ENCODE measurements around the gene IFI27L2.

DNA sequence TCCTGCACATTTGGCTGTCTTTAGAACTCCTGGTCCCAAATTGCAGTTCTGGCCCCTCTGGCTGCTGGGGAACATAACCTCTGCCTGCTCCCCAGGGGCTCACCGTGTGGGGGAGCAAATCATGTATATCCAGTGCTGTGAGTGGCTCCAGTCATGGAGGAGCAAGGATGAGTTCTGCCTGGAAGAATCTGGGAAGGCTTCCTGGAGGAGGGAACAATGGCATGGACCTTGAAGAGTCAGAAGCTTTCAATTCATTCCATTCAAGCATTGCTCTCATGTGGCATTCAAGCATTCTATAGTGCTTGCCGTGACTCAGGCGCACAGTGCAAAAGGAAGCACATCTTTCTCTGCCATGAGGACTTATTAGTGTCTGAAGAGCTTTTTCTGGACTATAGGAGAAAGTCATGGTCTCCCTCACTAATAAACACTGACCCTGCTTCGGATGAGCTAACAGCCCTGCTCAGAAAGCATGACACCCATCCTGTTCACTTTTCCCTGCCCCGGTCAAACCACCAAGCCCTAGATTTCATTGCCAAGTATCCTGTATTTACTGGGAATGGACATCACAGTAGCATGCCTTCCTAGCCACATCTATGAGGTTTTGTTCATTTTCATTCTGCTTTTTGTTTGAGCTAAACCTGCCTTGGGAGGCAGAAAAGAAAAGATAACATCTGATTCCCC lies 15.4 kb downstream of the IFI27L2 start:
- TF ChIP-seq YY1 (IDR thresholded peaks at IDR 0.05) (no peak), JUND (IDR thresholded peaks at IDR 0.05) (no peak)
- TF ChIP-seq, protein P1, sequence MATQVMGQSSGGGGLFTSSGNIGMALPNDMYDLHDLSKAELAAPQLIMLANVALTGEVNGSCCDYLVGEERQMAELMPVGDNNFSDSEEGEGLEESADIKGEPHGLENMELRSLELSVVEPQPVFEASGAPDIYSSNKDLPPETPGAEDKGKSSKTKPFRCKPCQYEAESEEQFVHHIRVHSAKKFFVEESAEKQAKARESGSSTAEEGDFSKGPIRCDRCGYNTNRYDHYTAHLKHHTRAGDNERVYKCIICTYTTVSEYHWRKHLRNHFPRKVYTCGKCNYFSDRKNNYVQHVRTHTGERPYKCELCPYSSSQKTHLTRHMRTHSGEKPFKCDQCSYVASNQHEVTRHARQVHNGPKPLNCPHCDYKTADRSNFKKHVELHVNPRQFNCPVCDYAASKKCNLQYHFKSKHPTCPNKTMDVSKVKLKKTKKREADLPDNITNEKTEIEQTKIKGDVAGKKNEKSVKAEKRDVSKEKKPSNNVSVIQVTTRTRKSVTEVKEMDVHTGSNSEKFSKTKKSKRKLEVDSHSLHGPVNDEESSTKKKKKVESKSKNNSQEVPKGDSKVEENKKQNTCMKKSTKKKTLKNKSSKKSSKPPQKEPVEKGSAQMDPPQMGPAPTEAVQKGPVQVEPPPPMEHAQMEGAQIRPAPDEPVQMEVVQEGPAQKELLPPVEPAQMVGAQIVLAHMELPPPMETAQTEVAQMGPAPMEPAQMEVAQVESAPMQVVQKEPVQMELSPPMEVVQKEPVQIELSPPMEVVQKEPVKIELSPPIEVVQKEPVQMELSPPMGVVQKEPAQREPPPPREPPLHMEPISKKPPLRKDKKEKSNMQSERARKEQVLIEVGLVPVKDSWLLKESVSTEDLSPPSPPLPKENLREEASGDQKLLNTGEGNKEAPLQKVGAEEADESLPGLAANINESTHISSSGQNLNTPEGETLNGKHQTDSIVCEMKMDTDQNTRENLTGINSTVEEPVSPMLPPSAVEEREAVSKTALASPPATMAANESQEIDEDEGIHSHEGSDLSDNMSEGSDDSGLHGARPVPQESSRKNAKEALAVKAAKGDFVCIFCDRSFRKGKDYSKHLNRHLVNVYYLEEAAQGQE (IDR thresholded peaks at IDR 0.05) = no peak
- TF ChIP-seq, protein P2, sequence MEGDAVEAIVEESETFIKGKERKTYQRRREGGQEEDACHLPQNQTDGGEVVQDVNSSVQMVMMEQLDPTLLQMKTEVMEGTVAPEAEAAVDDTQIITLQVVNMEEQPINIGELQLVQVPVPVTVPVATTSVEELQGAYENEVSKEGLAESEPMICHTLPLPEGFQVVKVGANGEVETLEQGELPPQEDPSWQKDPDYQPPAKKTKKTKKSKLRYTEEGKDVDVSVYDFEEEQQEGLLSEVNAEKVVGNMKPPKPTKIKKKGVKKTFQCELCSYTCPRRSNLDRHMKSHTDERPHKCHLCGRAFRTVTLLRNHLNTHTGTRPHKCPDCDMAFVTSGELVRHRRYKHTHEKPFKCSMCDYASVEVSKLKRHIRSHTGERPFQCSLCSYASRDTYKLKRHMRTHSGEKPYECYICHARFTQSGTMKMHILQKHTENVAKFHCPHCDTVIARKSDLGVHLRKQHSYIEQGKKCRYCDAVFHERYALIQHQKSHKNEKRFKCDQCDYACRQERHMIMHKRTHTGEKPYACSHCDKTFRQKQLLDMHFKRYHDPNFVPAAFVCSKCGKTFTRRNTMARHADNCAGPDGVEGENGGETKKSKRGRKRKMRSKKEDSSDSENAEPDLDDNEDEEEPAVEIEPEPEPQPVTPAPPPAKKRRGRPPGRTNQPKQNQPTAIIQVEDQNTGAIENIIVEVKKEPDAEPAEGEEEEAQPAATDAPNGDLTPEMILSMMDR (IDR thresholded peaks at IDR 0.05; ENCODE audit: low read depth, low read length, missing input control) = no peak
- TF ChIP-seq, protein P3, sequence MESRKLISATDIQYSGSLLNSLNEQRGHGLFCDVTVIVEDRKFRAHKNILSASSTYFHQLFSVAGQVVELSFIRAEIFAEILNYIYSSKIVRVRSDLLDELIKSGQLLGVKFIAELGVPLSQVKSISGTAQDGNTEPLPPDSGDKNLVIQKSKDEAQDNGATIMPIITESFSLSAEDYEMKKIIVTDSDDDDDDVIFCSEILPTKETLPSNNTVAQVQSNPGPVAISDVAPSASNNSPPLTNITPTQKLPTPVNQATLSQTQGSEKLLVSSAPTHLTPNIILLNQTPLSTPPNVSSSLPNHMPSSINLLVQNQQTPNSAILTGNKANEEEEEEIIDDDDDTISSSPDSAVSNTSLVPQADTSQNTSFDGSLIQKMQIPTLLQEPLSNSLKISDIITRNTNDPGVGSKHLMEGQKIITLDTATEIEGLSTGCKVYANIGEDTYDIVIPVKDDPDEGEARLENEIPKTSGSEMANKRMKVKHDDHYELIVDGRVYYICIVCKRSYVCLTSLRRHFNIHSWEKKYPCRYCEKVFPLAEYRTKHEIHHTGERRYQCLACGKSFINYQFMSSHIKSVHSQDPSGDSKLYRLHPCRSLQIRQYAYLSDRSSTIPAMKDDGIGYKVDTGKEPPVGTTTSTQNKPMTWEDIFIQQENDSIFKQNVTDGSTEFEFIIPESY (IDR thresholded peaks at IDR 0.05) = no peak
